ENCODE results near the gene UGT1A3.

Gene UGT1A3

GRCh38 chr2:233807966-233808935 lies 79.4 kb downstream of the UGT1A3 start:
- no peaks in the 10 kb centered on the region for H3K9me2 ChIP-seq (replicated peaks; ENCODE audit: insufficient read depth, low read length)
- no peak overlapping the region for H3K4me3 ChIP-seq (ENCODE audit: insufficient read depth, low read length, poor library complexity, severe bottlenecking)
- H4K20me1 ChIP-seq (ENCODE audit: low read depth, low read length), result no peaks in the 10 kb centered on the region
- H3K9ac ChIP-seq (ENCODE audit: low read length), result no peak overlapping the region
- no peaks in the 10 kb centered on the region for H3K79me2 ChIP-seq (ENCODE audit: insufficient read depth, low read length)
- H3K27me3 ChIP-seq (ENCODE audit: low read length), result no peaks in the 10 kb centered on the region
- no peak overlapping the region for H3K27ac ChIP-seq (ENCODE audit: low read depth, low read length)
- H3F3A ChIP-seq (ENCODE audit: insufficient read depth), result no peaks in the 10 kb centered on the region
- H2AFZ ChIP-seq (ENCODE audit: low read depth, low read length, severe bottlenecking), result no peak overlapping the region
- TF ChIP-seq, protein P1, sequence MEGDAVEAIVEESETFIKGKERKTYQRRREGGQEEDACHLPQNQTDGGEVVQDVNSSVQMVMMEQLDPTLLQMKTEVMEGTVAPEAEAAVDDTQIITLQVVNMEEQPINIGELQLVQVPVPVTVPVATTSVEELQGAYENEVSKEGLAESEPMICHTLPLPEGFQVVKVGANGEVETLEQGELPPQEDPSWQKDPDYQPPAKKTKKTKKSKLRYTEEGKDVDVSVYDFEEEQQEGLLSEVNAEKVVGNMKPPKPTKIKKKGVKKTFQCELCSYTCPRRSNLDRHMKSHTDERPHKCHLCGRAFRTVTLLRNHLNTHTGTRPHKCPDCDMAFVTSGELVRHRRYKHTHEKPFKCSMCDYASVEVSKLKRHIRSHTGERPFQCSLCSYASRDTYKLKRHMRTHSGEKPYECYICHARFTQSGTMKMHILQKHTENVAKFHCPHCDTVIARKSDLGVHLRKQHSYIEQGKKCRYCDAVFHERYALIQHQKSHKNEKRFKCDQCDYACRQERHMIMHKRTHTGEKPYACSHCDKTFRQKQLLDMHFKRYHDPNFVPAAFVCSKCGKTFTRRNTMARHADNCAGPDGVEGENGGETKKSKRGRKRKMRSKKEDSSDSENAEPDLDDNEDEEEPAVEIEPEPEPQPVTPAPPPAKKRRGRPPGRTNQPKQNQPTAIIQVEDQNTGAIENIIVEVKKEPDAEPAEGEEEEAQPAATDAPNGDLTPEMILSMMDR (IDR thresholded peaks at IDR 0.05; ENCODE audit: insufficient read depth, low read length, poor library complexity, severe bottlenecking), result no peak
- no peak for TF ChIP-seq EZH2phosphoT487 (conservative IDR thresholded peaks at IDR 0.05; ENCODE audit: low read length)
- no peaks in the 10 kb centered on the region for H3K9me3 ChIP-seq (ENCODE audit: insufficient read depth, low read length)
- H3K4me2 ChIP-seq (ENCODE audit: low read depth, low read length, poor library complexity, severe bottlenecking), result no peak overlapping the region
- no peaks in the 10 kb centered on the region for H3K36me3 ChIP-seq (ENCODE audit: low read length)

- H3K9me2 ChIP-seq (replicated peaks; ENCODE audit: insufficient read depth, low read length), result no peaks in the 10 kb centered on the region
- no peak for TF ChIP-seq EZH2phosphoT487 (conservative IDR thresholded peaks at IDR 0.05; ENCODE audit: low read length)
- TF ChIP-seq, protein P1 (IDR thresholded peaks at IDR 0.05; ENCODE audit: insufficient read depth, low read length, poor library complexity, severe bottlenecking), result no peak
- H2AFZ ChIP-seq (ENCODE audit: low read depth, low read length, severe bottlenecking), result no peak overlapping the region
- H3K27me3 ChIP-seq (ENCODE audit: low read length), result no peaks in the 10 kb centered on the region
- H4K20me1 ChIP-seq (ENCODE audit: low read depth, low read length), result no peaks in the 10 kb centered on the region
- no peak overlapping the region for H3K27ac ChIP-seq (ENCODE audit: low read depth, low read length)
- no peaks in the 10 kb centered on the region for H3K79me2 ChIP-seq (ENCODE audit: insufficient read depth, low read length)
- H3K4me2 ChIP-seq (ENCODE audit: low read depth, low read length, poor library complexity, severe bottlenecking), result no peak overlapping the region
- H3K9me3 ChIP-seq (ENCODE audit: insufficient read depth, low read length), result no peaks in the 10 kb centered on the region
- H3K9ac ChIP-seq (ENCODE audit: low read length), result no peak overlapping the region
- H3F3A ChIP-seq (ENCODE audit: insufficient read depth), result no peaks in the 10 kb centered on the region
- no peaks in the 10 kb centered on the region for H3K36me3 ChIP-seq (ENCODE audit: low read length)
- no peak overlapping the region for H3K4me3 ChIP-seq (ENCODE audit: insufficient read depth, low read length, poor library complexity, severe bottlenecking)
Measured at GRCh38 chr2:233810385-233810784, 81.5 kb downstream of the UGT1A3 start.

DNA sequence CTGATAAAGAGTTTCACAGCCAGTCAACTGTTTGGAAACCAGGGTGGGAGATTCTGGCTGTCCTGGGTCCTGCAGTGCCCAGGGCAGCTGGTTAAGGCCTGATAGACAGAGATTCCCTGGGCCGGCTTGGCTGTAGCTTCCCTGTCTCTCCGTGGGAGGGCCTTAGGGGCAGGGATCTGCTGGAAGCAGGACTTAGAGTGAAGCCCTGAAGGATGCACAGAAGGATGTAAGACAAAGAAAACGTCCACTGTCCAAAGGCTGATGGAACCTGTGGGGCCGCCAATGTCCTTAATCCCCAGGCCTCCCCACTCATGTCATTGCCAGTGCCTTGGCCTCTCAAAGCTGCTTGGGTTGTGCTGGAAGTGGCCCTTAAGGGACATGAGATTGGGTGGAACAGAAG lies 82.2 kb downstream of the UGT1A3 start:
- H3K79me2 ChIP-seq (ENCODE audit: insufficient read depth, low read length), result no peaks in the 10 kb centered on the region
- no peaks in the 10 kb centered on the region for H4K20me1 ChIP-seq (ENCODE audit: low read depth, low read length)
- H3K9ac ChIP-seq (ENCODE audit: low read length), result no peak overlapping the region
- no peaks in the 10 kb centered on the region for H3K9me2 ChIP-seq (replicated peaks; ENCODE audit: insufficient read depth, low read length)
- H3K27ac ChIP-seq (ENCODE audit: low read depth, low read length), result no peak overlapping the region
- H3K36me3 ChIP-seq (ENCODE audit: low read length), result no peaks in the 10 kb centered on the region
- H2AFZ ChIP-seq (ENCODE audit: low read depth, low read length, severe bottlenecking), result no peak overlapping the region
- no peak overlapping the region for H3K4me3 ChIP-seq (ENCODE audit: insufficient read depth, low read length, poor library complexity, severe bottlenecking)
- no peaks in the 10 kb centered on the region for H3K9me3 ChIP-seq (ENCODE audit: insufficient read depth, low read length)
- H3K27me3 ChIP-seq (ENCODE audit: low read length), result no peaks in the 10 kb centered on the region
- no peak overlapping the region for H3K4me2 ChIP-seq (ENCODE audit: low read depth, low read length, poor library complexity, severe bottlenecking)
- TF ChIP-seq, protein P1 (IDR thresholded peaks at IDR 0.05; ENCODE audit: insufficient read depth, low read length, poor library complexity, severe bottlenecking), result no peak
- TF ChIP-seq EZH2phosphoT487 (conservative IDR thresholded peaks at IDR 0.05; ENCODE audit: low read length), result no peak
- H3F3A ChIP-seq (ENCODE audit: insufficient read depth), result no peaks in the 10 kb centered on the region
